ENCODE measurements around the gene TENM4.

Gene TENM4

DNA sequence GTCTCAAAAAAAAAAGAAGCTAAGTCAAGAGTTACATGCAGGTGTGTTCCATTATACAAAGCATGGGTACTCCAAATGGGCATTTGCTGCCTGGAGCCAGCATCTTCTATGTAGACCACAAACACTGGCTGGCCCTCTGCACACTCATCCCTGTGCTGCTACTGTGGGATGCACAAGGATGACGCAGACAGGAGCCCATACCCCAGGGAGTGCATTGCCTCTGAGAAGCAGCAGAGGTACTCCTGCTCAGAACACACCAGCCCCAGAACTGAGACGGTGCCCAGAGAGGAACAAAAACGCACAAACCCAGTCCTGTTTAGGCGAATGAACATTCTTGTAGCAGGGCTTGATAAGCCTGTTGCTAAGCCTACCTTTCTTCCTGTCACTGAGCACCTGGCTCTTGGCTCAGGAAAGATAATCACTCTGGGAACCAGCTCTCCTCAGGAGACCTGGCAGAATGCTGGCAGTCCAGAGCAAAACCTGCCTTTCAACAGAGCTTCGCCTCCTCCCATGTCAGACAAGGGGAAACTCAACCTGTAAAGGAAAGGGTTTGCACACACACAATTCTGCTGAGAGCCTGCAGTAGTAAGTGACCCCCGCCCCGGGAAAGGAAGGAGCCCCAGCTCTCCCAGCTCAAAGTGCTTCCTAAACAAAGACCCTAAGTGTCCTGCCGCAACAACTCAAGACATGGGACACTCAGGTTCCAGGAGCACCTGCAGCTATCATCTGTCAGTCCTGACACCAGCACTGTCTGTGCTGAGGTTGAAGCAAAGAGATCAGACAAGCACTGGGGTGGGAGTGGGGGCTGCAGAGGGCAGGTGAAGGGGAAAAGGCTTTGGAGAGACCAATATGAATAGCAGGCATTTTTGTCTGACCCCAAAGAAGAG, 145.7 kb downstream of the TENM4 start:
- TF ChIP-seq, protein P1, sequence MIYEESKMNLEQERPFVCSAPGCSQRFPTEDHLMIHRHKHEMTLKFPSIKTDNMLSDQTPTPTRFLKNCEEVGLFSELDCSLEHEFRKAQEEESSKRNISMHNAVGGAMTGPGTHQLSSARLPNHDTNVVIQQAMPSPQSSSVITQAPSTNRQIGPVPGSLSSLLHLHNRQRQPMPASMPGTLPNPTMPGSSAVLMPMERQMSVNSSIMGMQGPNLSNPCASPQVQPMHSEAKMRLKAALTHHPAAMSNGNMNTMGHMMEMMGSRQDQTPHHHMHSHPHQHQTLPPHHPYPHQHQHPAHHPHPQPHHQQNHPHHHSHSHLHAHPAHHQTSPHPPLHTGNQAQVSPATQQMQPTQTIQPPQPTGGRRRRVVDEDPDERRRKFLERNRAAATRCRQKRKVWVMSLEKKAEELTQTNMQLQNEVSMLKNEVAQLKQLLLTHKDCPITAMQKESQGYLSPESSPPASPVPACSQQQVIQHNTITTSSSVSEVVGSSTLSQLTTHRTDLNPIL (CRISPR knock-in tag; IDR thresholded peaks at IDR 0.05; ENCODE audit: low read depth) = no peak
- TF ChIP-seq SNAI2 (CRISPR knock-in tag; IDR thresholded peaks at IDR 0.05) (no peak), CSDC2 (CRISPR knock-in tag; IDR thresholded peaks at IDR 0.05) (no peak), ISL1 (CRISPR knock-in tag; IDR thresholded peaks at IDR 0.05) (no peak), PPARA (CRISPR knock-in tag; IDR thresholded peaks at IDR 0.05; ENCODE audit: borderline replicate concordance) (no peak), RARB (CRISPR knock-in tag; IDR thresholded peaks at IDR 0.05) (no peak)
- TF ChIP-seq, protein P2, sequence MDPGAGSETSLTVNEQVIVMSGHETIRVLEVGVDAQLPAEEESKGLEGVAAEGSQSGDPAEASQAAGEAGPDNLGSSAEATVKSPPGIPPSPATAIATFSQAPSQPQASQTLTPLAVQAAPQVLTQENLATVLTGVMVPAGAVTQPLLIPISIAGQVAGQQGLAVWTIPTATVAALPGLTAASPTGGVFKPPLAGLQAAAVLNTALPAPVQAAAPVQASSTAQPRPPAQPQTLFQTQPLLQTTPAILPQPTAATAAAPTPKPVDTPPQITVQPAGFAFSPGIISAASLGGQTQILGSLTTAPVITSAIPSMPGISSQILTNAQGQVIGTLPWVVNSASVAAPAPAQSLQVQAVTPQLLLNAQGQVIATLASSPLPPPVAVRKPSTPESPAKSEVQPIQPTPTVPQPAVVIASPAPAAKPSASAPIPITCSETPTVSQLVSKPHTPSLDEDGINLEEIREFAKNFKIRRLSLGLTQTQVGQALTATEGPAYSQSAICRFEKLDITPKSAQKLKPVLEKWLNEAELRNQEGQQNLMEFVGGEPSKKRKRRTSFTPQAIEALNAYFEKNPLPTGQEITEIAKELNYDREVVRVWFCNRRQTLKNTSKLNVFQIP (CRISPR knock-in tag; IDR thresholded peaks at IDR 0.05; ENCODE audit: borderline replicate concordance, low read depth) = no peak
- no peak for ATAC-seq

DNA sequence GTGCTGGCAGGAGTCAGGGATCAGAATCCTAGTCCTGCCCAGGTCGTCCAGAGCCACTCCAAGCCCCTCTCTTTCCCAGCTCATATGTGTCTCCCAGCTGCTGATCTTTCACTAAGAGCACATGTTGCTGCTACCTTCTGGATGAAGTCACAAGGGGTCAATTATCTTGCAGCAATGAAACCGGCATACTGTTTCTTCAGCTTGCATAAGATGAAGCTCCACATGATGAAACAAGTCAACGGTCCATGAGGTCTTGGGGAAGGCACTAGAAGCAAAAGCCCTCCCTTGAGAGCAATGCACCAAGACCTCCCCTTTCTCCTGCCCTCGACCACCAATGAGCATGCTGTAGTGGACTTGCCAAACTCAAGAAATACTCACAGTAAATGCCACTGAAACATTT, 148.9 kb downstream of the TENM4 start:
- no peak for ATAC-seq
- TF ChIP-seq ISL1 (CRISPR knock-in tag; IDR thresholded peaks at IDR 0.05) (no peak), ZNF8 (CRISPR knock-in tag; IDR thresholded peaks at IDR 0.05) (no peak), PPARA (CRISPR knock-in tag; IDR thresholded peaks at IDR 0.05; ENCODE audit: borderline replicate concordance) (no peak), RARB (CRISPR knock-in tag; IDR thresholded peaks at IDR 0.05) (no peak), TCF4 (CRISPR knock-in tag; IDR thresholded peaks at IDR 0.05; ENCODE audit: borderline replicate concordance) (no peak), OSR1 (CRISPR knock-in tag; IDR thresholded peaks at IDR 0.05) (no peak)
- TF ChIP-seq, protein P3, sequence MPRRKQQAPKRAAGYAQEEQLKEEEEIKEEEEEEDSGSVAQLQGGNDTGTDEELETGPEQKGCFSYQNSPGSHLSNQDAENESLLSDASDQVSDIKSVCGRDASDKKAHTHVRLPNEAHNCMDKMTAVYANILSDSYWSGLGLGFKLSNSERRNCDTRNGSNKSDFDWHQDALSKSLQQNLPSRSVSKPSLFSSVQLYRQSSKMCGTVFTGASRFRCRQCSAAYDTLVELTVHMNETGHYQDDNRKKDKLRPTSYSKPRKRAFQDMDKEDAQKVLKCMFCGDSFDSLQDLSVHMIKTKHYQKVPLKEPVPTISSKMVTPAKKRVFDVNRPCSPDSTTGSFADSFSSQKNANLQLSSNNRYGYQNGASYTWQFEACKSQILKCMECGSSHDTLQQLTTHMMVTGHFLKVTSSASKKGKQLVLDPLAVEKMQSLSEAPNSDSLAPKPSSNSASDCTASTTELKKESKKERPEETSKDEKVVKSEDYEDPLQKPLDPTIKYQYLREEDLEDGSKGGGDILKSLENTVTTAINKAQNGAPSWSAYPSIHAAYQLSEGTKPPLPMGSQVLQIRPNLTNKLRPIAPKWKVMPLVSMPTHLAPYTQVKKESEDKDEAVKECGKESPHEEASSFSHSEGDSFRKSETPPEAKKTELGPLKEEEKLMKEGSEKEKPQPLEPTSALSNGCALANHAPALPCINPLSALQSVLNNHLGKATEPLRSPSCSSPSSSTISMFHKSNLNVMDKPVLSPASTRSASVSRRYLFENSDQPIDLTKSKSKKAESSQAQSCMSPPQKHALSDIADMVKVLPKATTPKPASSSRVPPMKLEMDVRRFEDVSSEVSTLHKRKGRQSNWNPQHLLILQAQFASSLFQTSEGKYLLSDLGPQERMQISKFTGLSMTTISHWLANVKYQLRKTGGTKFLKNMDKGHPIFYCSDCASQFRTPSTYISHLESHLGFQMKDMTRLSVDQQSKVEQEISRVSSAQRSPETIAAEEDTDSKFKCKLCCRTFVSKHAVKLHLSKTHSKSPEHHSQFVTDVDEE (CRISPR knock-in tag; IDR thresholded peaks at IDR 0.05) = no peak

DNA sequence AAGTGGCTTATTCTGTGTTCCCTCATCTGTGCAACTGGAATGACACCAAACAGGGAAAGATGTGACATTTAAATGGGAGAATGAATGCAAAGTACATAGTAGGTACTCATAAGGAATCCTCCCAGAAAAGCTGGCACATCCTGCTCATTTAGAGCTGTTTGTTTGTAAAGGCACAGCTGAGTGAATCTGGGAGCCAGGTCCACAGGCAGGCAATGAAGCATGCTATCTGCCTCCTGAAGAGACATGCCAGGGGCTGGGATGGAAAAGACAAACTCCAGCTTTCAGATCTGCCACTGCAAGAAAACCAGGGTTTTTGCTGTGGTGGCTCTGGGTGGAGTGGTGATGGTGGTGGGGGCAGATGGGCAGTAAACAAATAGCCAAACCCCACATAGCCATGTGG, 150.1 kb downstream of the TENM4 start:
- TF ChIP-seq, protein P2 (CRISPR knock-in tag; IDR thresholded peaks at IDR 0.05; ENCODE audit: borderline replicate concordance, low read depth) = no peak
- TF ChIP-seq, protein P3 (CRISPR knock-in tag; IDR thresholded peaks at IDR 0.05) = no peak
- TF ChIP-seq ZNF70 (CRISPR knock-in tag; IDR thresholded peaks at IDR 0.05) (no peak), CSDC2 (CRISPR knock-in tag; IDR thresholded peaks at IDR 0.05) (no peak), ESRRG (CRISPR knock-in tag; IDR thresholded peaks at IDR 0.05) (no peak), ZC3H10 (CRISPR knock-in tag; IDR thresholded peaks at IDR 0.05) (no peak)
- no peak for ATAC-seq

DNA sequence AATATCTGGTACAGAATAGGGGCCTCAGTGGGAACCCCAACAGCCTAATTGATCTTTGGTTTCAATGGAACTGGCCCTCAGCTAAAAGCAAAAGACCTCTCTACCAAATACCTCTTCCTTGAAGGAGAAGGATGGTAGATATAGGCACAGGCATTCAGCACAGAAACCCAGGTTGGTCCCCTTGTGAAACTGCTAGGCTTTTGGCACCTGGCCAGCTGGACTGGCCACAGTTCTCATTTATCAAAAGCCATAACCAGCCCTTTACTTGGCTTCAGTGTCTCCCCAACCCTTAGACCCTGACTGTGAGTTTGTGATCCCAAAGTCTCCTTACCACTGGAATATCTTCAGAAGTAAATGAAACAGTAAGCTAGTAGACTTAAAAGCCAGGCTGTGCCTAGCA, 152.9 kb downstream of the TENM4 start:
- TF ChIP-seq ZNF8 (CRISPR knock-in tag; IDR thresholded peaks at IDR 0.05) (no peak), ESRRG (CRISPR knock-in tag; IDR thresholded peaks at IDR 0.05) (no peak)
- ATAC-seq = no peak
